GM12801 (cell line): ENCODE data around the gene CCDC188.

Experiments
- CTCF ChIP-seq: IDR thresholded peaks from one replicate; pipeline ENCODE4 v1.5.1; 2011; ENCODE audit warnings: control low read depth; ENCODE audit not compliant: insufficient read length; ENCODE audit errors: extremely low read depth

Gene CCDC188

GRCh38 chr22:20150381-20151275 lies at the start of gene CCDC188:
Gene CCDC188 (minus strand): TSS chr22:20151055. CDS start chr22:20150986, 69 bp downstream.
- no peak for TF ChIP-seq CTCF

- TF ChIP-seq CTCF, result no peak
These were observed 49.1 kb upstream of the CCDC188 start for GRCh38 chr22:20199906-20200305.

- no peak for TF ChIP-seq CTCF
These were observed 48.6 kb upstream of the CCDC188 start for GRCh38 chr22:20199413-20199842.

GRCh38 chr22:20198557-20199319 lies 47.9 kb upstream of the CCDC188 start:
- no peak for TF ChIP-seq CTCF

- no peak for TF ChIP-seq CTCF
These were observed 46.7 kb upstream of the CCDC188 start for GRCh38 chr22:20197407-20198030.

- no peak for TF ChIP-seq CTCF
These were observed 45.4 kb upstream of the CCDC188 start for GRCh38 chr22:20196094-20196842.
